ENCODE results near the gene MEGF11. TPM values are rescaled to one million over a fixed set of nuclear protein-coding genes. Genes with fewer than 3 reads are reported as not detected.

Gene MEGF11
- total RNA-seq, 1 donor from 2014 or later, result 0.25 TPM

GRCh38 chr15:66285533-66286280 is 32.2 kb upstream of the MEGF11 start:
- Histone ChIP-seq H3K27me3 (no peaks in the 10 kb centered on the region), H3K4me1 (peaks cover 17% of the 10 kb centered on the region), H3K4me3 (no peak overlapping the region), H3K9me3 (no peaks in the 10 kb centered on the region), H3K36me3 (no peaks in the 10 kb centered on the region), H3K27ac (no peak overlapping the region)
- intact Hi-C loops (cut with DNase I), result no loop called here
- TF ChIP-seq POLR2AphosphoS5 (IDR thresholded peaks at IDR 0.05; ENCODE audit: insufficient read depth in 1 of 2, low read depth in 1 of 2) (no peak), POLR2A (IDR thresholded peaks at IDR 0.05) (no peak), CTCF (IDR thresholded peaks at IDR 0.05) (no peak)
- no peak for DNase-seq (ENCODE audit: extremely low spot score in 2 of 2)

GRCh38 chr15:66284271-66284670 is 30.7 kb upstream of the MEGF11 start:
- Histone ChIP-seq H3K27ac (no peak overlapping the region), H3K4me3 (no peak overlapping the region), H3K27me3 (no peaks in the 10 kb centered on the region), H3K4me1 (peaks cover 9% of the 10 kb centered on the region), H3K9me3 (no peaks in the 10 kb centered on the region), H3K36me3 (no peaks in the 10 kb centered on the region)
- intact Hi-C loops (cut with DNase I), result no loop called here
- TF ChIP-seq POLR2AphosphoS5 (IDR thresholded peaks at IDR 0.05; ENCODE audit: insufficient read depth in 1 of 2, low read depth in 1 of 2), result no peak
- no peak for TF ChIP-seq POLR2A (IDR thresholded peaks at IDR 0.05)
- no peak for TF ChIP-seq CTCF (IDR thresholded peaks at IDR 0.05)
- no peak for DNase-seq (ENCODE audit: extremely low spot score in 2 of 2)

DNA sequence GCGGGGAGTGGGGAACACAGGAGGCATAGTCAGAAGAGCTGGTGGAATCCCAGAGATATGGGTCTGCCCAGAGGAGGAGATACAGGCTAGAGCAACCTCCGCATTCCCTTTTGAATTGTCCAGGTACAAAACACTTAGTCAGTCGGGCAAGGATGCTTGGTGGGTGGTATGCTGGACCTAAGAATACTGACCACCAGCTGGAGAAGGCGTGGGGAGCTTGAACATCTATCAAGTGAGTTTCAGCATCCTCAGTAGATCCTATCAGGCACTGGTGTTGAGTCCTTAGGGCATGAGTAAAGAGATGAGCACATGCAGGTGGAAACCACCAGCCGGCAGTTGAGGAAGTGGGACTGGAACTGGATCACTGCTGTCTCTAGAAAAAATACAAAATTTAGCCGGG is 25.1 kb upstream of the MEGF11 start:
- Histone ChIP-seq H3K27me3 (no peaks in the 10 kb centered on the region), H3K4me1 (no peaks in the 10 kb centered on the region), H3K9me3 (no peaks in the 10 kb centered on the region), H3K4me3 (no peak overlapping the region), H3K36me3 (no peaks in the 10 kb centered on the region), H3K27ac (no peak overlapping the region)
- TF ChIP-seq POLR2A (IDR thresholded peaks at IDR 0.05), result no peak
- TF ChIP-seq POLR2AphosphoS5 (IDR thresholded peaks at IDR 0.05; ENCODE audit: insufficient read depth in 1 of 2, low read depth in 1 of 2), result no peak
- no peak for TF ChIP-seq CTCF (IDR thresholded peaks at IDR 0.05)
- no peak for DNase-seq (ENCODE audit: extremely low spot score in 2 of 2)
- intact Hi-C loops (cut with DNase I), result no loop called here

DNA sequence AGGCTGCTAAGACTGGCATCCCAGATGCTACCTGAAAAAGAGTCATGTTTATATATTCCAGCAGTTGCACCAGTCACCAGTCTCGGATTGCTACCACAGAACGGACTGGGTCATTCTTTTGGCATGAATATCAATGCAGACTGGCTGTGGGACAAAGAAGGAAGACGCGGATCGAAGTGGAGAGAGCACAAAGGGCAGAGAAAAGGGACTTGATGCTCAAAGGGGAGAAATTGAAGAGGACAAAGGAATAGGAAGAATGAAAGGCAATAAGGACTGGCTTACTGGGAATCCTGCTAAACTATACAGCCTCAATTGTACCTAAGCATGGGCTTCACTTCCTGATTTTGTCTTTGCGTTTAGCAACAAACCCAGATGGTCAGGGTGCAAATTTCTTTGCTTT is 24.5 kb upstream of the MEGF11 start:
- TF ChIP-seq POLR2AphosphoS5 (IDR thresholded peaks at IDR 0.05; ENCODE audit: insufficient read depth in 1 of 2, low read depth in 1 of 2), result no peak
- no peak for TF ChIP-seq CTCF (IDR thresholded peaks at IDR 0.05)
- no peak for TF ChIP-seq POLR2A (IDR thresholded peaks at IDR 0.05)
- H3K27me3 ChIP-seq, result no peaks in the 10 kb centered on the region
- intact Hi-C loops (cut with DNase I), result no loop called here
- no peak overlapping the region for H3K27ac ChIP-seq
- DNase-seq (ENCODE audit: extremely low spot score in 2 of 2), result no peak
- no peaks in the 10 kb centered on the region for H3K36me3 ChIP-seq
- H3K4me3 ChIP-seq, result no peak overlapping the region
- H3K9me3 ChIP-seq, result no peaks in the 10 kb centered on the region
- no peaks in the 10 kb centered on the region for H3K4me1 ChIP-seq

DNA sequence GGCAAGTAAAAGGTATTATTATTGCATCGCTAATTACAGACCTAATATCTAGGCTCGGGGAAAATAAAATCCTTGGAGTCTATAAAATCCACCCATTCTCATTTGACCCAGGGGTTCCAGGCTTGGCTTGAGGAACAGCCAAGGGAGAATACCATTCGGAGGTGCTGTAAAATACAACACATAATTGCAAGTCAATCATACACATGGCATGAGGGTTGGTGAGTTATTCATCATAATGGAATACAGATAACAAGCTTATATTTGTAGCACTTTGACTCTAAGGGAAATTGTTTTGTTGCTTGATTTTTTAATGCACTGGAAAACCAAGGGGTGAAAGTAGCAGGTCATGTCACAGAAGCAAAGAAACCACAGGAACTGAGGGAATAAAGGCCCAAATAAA is 23.0 kb upstream of the MEGF11 start:
- TF ChIP-seq POLR2A (IDR thresholded peaks at IDR 0.05) (no peak), POLR2AphosphoS5 (IDR thresholded peaks at IDR 0.05; ENCODE audit: insufficient read depth in 1 of 2, low read depth in 1 of 2) (no peak), CTCF (IDR thresholded peaks at IDR 0.05) (no peak)
- no peaks in the 10 kb centered on the region for H3K9me3 ChIP-seq
- H3K27me3 ChIP-seq, result no peaks in the 10 kb centered on the region
- intact Hi-C loops (cut with DNase I), result no loop called here
- DNase-seq (ENCODE audit: extremely low spot score in 2 of 2), result no peak
- H3K4me1 ChIP-seq, result no peaks in the 10 kb centered on the region
- no peak overlapping the region for H3K27ac ChIP-seq
- no peak overlapping the region for H3K4me3 ChIP-seq
- H3K36me3 ChIP-seq, result no peaks in the 10 kb centered on the region
